H7 (cell line): ENCODE measurements around the gene ORAI3. TPM values are rescaled to one million over a fixed set of nuclear protein-coding genes. Genes with fewer than 3 reads are reported as not detected.

Source experiments
- DNase-seq: peaks from one replicate; pipeline ENCODE4 v3.0.0; 2012
- H3K27me3 ChIP-seq: 2 replicates; pipeline ENCODE4 v1.6.0; 2011; ENCODE audit warnings: mild to moderate bottlenecking, low read length; ENCODE audit not compliant: control insufficient read depth, insufficient read depth
- H3K36me3 ChIP-seq: replicated peaks from 2 replicates; pipeline ENCODE4 v1.5.1; 2011; ENCODE audit warnings: low read length; ENCODE audit not compliant: control insufficient read depth, insufficient read depth
- H3K4me3 ChIP-seq: 2 replicates; pipeline ENCODE4 v1.5.1; 2011; ENCODE audit warnings: low read depth, mild to moderate bottlenecking, control low read depth, low read length, moderate library complexity; ENCODE audit not compliant: insufficient read depth
- total RNA-seq: library from RNA; depleted of rRNA; stranded (reverse); fragments of >200 nt; shearing (Covaris generic); gene quantifications from 2 replicates; pipeline ENCODE4 v1.2.3, GENCODE V29; 2014

Gene ORAI3
- total RNA-seq, 1 experiment from 2014 or later: 18.4 TPM

DNA sequence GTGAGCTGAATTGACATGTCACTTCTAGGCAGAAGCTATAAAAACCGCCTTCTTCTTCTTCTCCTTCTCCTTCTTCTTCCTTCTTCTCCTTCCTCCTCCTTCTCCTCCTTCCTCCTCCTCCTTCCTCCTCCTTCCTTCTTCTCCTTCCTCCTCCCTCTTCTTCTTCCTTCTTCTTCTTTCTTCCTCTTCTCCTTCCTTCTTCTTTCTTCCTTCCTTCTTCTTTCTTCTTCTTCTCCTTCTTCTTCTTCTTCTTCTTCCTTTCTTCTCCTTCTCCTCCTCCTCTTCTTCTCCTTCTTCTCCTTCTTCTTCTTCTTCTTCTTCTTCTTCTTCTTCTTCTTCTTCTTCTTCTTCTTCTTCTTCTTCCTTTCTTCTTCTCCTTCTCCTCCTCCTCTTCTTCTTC is 30.3 kb upstream of the ORAI3 start:
- H3K36me3 ChIP-seq: no peaks in the 10 kb centered on the region
- no peaks in the 10 kb centered on the region for H3K27me3 ChIP-seq
- no peak overlapping the region for H3K4me3 ChIP-seq
- no peak for DNase-seq

- peak; percentile 8 for DNase-seq
- H3K4me3 ChIP-seq: no peak overlapping the region
These were observed 28.0 kb upstream of the ORAI3 start for GRCh38 chr16:30920891-30921290.

DNA sequence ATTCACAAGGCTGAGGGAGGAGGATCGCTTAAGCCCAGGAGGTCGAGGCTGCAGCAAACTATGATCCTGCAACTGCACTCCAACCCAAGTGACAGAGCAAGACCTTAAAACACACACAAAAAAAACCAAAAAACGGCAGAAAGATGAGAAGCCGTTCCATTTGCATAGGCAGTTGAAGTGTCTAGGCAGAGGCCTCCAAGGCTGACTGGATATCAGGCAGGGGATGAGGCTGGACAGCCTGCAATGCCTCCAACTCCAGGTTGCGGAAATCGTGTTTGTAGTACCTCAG is 27.5 kb upstream of the ORAI3 start:
- DNase-seq: no peak
- Histone ChIP-seq H3K27me3 (no peaks in the 10 kb centered on the region), H3K4me3 (no peak overlapping the region), H3K36me3 (no peaks in the 10 kb centered on the region)

More at GRCh38 chr16:30920891-30921290, 28.0 kb upstream of the ORAI3 start:
- no peaks in the 10 kb centered on the region for H3K27me3 ChIP-seq
- no peaks in the 10 kb centered on the region for H3K36me3 ChIP-seq

- peak; percentile 94 for DNase-seq
- Histone ChIP-seq H3K36me3 (no peaks in the 10 kb centered on the region; the same call in 1 of the 2 replicates), H3K27me3 (no peaks in the 10 kb centered on the region), H3K4me3 (peak overlapping the region; percentile 57)
These were observed 27.0 kb upstream of the ORAI3 start for GRCh38 chr16:30921748-30922419.

- H3K27me3 ChIP-seq: no peaks in the 10 kb centered on the region
- peak overlapping the region; percentile 57 for H3K4me3 ChIP-seq
- DNase-seq: peak; percentile 93
- H3K36me3 ChIP-seq: no peaks in the 10 kb centered on the region; the same call in 1 of the 2 replicates
These were observed 26.4 kb upstream of the ORAI3 start for GRCh38 chr16:30922420-30922959.

GRCh38 chr16:30922960-30923535 is 25.8 kb upstream of the ORAI3 start:
- Histone ChIP-seq H3K27me3 (no peaks in the 10 kb centered on the region), H3K4me3 (peak overlapping the region; percentile 77), H3K36me3 (no peaks in the 10 kb centered on the region; the same call in 1 of the 2 replicates)
- peak; percentile 94 for DNase-seq

- Histone ChIP-seq H3K27me3 (no peaks in the 10 kb centered on the region), H3K4me3 (peak within 1 kb of the TSS; percentile 77), H3K36me3 (peaks cover 1% of the 10 kb centered on the region)
- peak; percentile 96 for DNase-seq
These were observed 25.3 kb upstream of the ORAI3 start, which contains the start of gene FBXL19 for GRCh38 chr16:30923554-30924075. FBXL19 (plus strand) TSS chr16:30923572; CDS start chr16:30925755, 2,183 bp downstream.

GRCh38 chr16:30924076-30924912 is 24.6 kb upstream of the ORAI3 start:
- Histone ChIP-seq H3K27me3 (no peaks in the 10 kb centered on the region), H3K36me3 (peaks cover 5% of the 10 kb centered on the region), H3K4me3 (peak overlapping the region; percentile 77)
- peak; percentile 87 for DNase-seq

GRCh38 chr16:30924913-30925631 is 23.8 kb upstream of the ORAI3 start:
- peak overlapping the region; percentile 77 for H3K4me3 ChIP-seq
- no peaks in the 10 kb centered on the region for H3K27me3 ChIP-seq
- peak; percentile 51 for DNase-seq
- H3K36me3 ChIP-seq: peaks cover 5% of the 10 kb centered on the region

DNA sequence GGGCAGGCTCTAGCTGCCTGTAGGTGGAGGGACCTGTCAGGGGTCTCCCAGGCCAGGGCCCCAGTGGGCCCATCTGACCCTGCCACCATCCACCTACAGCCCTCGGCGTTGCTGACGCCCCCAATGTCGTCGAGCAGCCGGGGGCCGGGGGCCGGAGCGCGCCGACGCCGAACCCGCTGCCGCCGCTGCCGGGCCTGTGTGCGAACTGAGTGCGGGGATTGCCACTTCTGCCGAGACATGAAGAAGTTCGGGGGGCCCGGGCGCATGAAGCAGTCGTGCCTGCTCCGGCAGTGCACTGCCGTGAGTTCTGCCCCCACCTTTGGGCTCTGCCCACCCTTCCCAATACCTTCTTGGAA is 23.3 kb upstream of the ORAI3 start:
- DNase-seq: peak; percentile 48
- peaks cover 8% of the 10 kb centered on the region for H3K36me3 ChIP-seq
- no peak overlapping the region for H3K4me3 ChIP-seq

GRCh38 chr16:30925995-30926811 is 22.7 kb upstream of the ORAI3 start:
- DNase-seq: peak; percentile 36
- Histone ChIP-seq H3K27me3 (no peaks in the 10 kb centered on the region), H3K36me3 (peaks cover 13% of the 10 kb centered on the region), H3K4me3 (no peak overlapping the region)

More for the DNA sequence above, 23.3 kb upstream of the ORAI3 start:
- no peaks in the 10 kb centered on the region for H3K27me3 ChIP-seq

GRCh38 chr16:30926937-30927788 is 21.7 kb upstream of the ORAI3 start:
- Histone ChIP-seq H3K27me3 (no peaks in the 10 kb centered on the region), H3K4me3 (no peak overlapping the region), H3K36me3 (peaks cover 17% of the 10 kb centered on the region)
- peak; percentile 19 for DNase-seq
